K562 (cell line): ENCODE results near the gene SLC39A13. TPM values are rescaled to one million over a fixed set of nuclear protein-coding genes. Genes with fewer than 3 reads are reported as not detected.

Experiments
- ATAC-seq: fragments of 200-7000 bp; cut with Tn5 transposase; 3 replicates; pipeline ENCODE4 v1.9.1; 2020; ENCODE audit warnings: moderate library complexity
- BruUV-seq: library from RNA; stranded (reverse); fragments of 400-500 nt; replicated peaks from 2 replicates; lab custom pipeline; 2021; lab: Mats Ljungman, UMichigan
- CTCF ChIA-PET: fragments of 300-600 bp; formaldehyde crosslinking; extraction: SDS; loops from one replicate; lab custom pipeline; 2021; ENCODE audit warnings: low intra/inter-chr PET ratio; lab: Yijun Ruan, JAX
- POLR2A ChIA-PET: fragments of 300-600, 350-650 bp; sonication (Branson Sonifier 250); formaldehyde crosslinking; extraction: SDS; loops from one replicate; lab custom pipeline; 2021; ENCODE audit warnings: antibody characterized with exemption, inconsistent platforms; lab: Yijun Ruan, JAX
- DNase-seq, 4 experiments: peaks; one replicate each; pipeline versions ENCODE4 v3.0.0 to v3.0.0-alpha.2; 2011 to 2018; ENCODE audit warnings: low spot score in 3 of 4, mixed read lengths in 3 of 4; ENCODE audit errors: extremely low read depth in 1 of 4
- FAIRE-seq: peaks from 2 replicates; lab custom pipeline; 2011; peaks lifted over from hg19 to GRCh38; lab: Jason Lieb, UNC
- H2AFZ ChIP-seq: 2 replicates; pipeline ENCODE4 v1.6.0; 2011; ENCODE audit warnings: low read depth, low read length, control low read depth, inconsistent platforms
- H3K27ac ChIP-seq: fragments of 200-600 bp; 3 replicates; pipeline ENCODE4 v1.8.0; 2011; ENCODE audit warnings: low read depth, mild to moderate bottlenecking, control low read depth, inconsistent platforms, low read length, moderate library complexity, mixed read lengths; ENCODE audit errors: extremely low read depth
- H3K27me3 ChIP-seq, 2 experiments: fragments of 300-600 bp in 1 of 2; 2 replicates in 1 of 2; 3 replicates in 1 of 2; pipeline versions ENCODE4 v1.6.0 to v1.8.0; 2011; ENCODE audit warnings: inconsistent platforms in 2 of 2, low read length in 2 of 2, mild to moderate bottlenecking in 1 of 2, mixed read lengths in 1 of 2, moderate library complexity in 1 of 2; ENCODE audit not compliant: control insufficient read depth in 2 of 2, insufficient read depth in 2 of 2
- H3K36me3 ChIP-seq: fragments of 300-600 bp; 3 replicates; pipeline ENCODE4 v1.8.0; 2011; ENCODE audit warnings: mild to moderate bottlenecking, low read length, inconsistent platforms; ENCODE audit not compliant: control insufficient read depth, insufficient read depth
- H3K4me1 ChIP-seq, 2 experiments: fragments of 200-600 bp in 1 of 2; replicated peaks in 1 of 2; 2 replicates in 1 of 2; 3 replicates in 1 of 2; pipeline versions ENCODE4 v1.5.1 to v1.8.0; 2011; ENCODE audit warnings: inconsistent platforms in 2 of 2, low read length in 2 of 2, mild to moderate bottlenecking in 1 of 2, mixed read lengths in 1 of 2, moderate library complexity in 1 of 2; ENCODE audit not compliant: control insufficient read depth in 2 of 2, insufficient read depth in 2 of 2
- H3K4me2 ChIP-seq: 2 replicates; pipeline ENCODE4 v1.6.1; 2011; ENCODE audit warnings: low read length, control low read depth, inconsistent platforms, mixed read lengths; ENCODE audit not compliant: insufficient read depth
- H3K4me3 ChIP-seq: fragments of 200-600 bp; sonication (generic), shearing (Covaris generic); 2 replicates; pipeline ENCODE4 v1.5.1; 2016; ENCODE audit warnings: control low read depth, inconsistent platforms
- H3K79me2 ChIP-seq: fragments of 200-600 bp; 3 replicates; pipeline ENCODE4 v1.8.0; 2011; ENCODE audit warnings: low read length, inconsistent platforms; ENCODE audit not compliant: control insufficient read depth, insufficient read depth
- H3K9ac ChIP-seq, 2 experiments: 2 replicates each; pipeline versions ENCODE4 v1.6.0 to v1.6.1; 2011; ENCODE audit warnings: low read depth in 2 of 2, low read length in 2 of 2, control low read depth in 1 of 2, inconsistent platforms in 1 of 2, mild to moderate bottlenecking in 1 of 2, mixed read lengths in 1 of 2; ENCODE audit not compliant: insufficient read depth in 1 of 2
- H3K9me1 ChIP-seq: one replicate; pipeline ENCODE4 v1.6.0; 2011; ENCODE audit warnings: inconsistent platforms, mild to moderate bottlenecking, low read length, moderate library complexity; ENCODE audit not compliant: control insufficient read depth, insufficient read depth
- H3K9me3 ChIP-seq: replicated peaks from 2 replicates; pipeline ENCODE4 v1.5.1; 2011; ENCODE audit warnings: low read depth, low read length, inconsistent platforms; ENCODE audit not compliant: control insufficient read depth, insufficient read depth
- H4K20me1 ChIP-seq: replicated peaks from 2 replicates; pipeline ENCODE4 v1.6.1; 2011; ENCODE audit warnings: low read length, inconsistent platforms, mixed read lengths; ENCODE audit not compliant: control insufficient read depth, insufficient read depth
- ARID1B ChIP-seq: fragments of 450-650 bp; IDR thresholded peaks from 2 replicates; pipeline ENCODE4 v1.6.1; 2016; ENCODE audit warnings: antibody characterized with exemption, mild to moderate bottlenecking, inconsistent platforms
- FOXM1 ChIP-seq, 2 experiments: fragments of 450-650 bp in 1 of 2; sonication (generic) in 1 of 2; formaldehyde crosslinking in 1 of 2; IDR thresholded peaks; 2 replicates each; pipeline versions ENCODE4 v1.6.1 to v1.9.0; 2017 to 2022; ENCODE audit warnings: low read depth in 2 of 2, mild to moderate bottlenecking in 2 of 2, missing genetic modification reagents in 1 of 2, moderate library complexity in 1 of 2
- HDGF ChIP-seq: fragments of 450-650 bp; IDR thresholded peaks from 2 replicates; pipeline ENCODE4 v1.6.1; 2016
- HNRNPK ChIP-seq: fragments of 200-400 bp; formaldehyde crosslinking; IDR thresholded peaks from one replicate; pipeline ENCODE4 v1.6.1; 2018; ENCODE audit warnings: mild to moderate bottlenecking, low read depth, low read length; ENCODE audit not compliant: poor library complexity, severe bottlenecking
- POLR2AphosphoS2 ChIP-seq: IDR thresholded peaks from 2 replicates; pipeline ENCODE4 v1.6.1; 2012; ENCODE audit warnings: low read length, improper control_type of control experiment
- RBBP5 ChIP-seq: fragments of 200-600 bp; sonication (generic); IDR thresholded peaks from 2 replicates; pipeline ENCODE4 v1.6.1; 2012; ENCODE audit warnings: borderline replicate concordance, mild to moderate bottlenecking, low read length, control low read depth, inconsistent platforms; ENCODE audit not compliant: insufficient read depth, poor library complexity, severe bottlenecking
- SAP30 ChIP-seq: fragments of 200-600 bp; sonication (generic); IDR thresholded peaks from 2 replicates; pipeline ENCODE4 v1.6.1; 2012; ENCODE audit warnings: borderline replicate concordance, low read depth, mild to moderate bottlenecking, moderate library complexity, low read length, control low read depth, inconsistent platforms; ENCODE audit not compliant: insufficient read depth, poor library complexity, severe bottlenecking
- TAF1 ChIP-seq: IDR thresholded peaks from 2 replicates; pipeline ENCODE4 v1.6.1; 2011; ENCODE audit warnings: mild to moderate bottlenecking, low read length, moderate library complexity; ENCODE audit not compliant: insufficient read depth, control insufficient read depth, severe bottlenecking; ENCODE audit errors: extremely low read depth
- THAP12 ChIP-seq: fragments of 250-450 bp; sonication (Bioruptor Pico); IDR thresholded peaks from 2 replicates; pipeline ENCODE4 v1.9.0; 2021; ENCODE audit warnings: mild to moderate bottlenecking, inconsistent platforms
- THRB ChIP-seq: fragments of 450-650 bp; formaldehyde crosslinking; conservative IDR thresholded peaks from 2 replicates; pipeline ENCODE4 v1.4.0; 2022; ENCODE audit warnings: mild to moderate bottlenecking, missing genetic modification characterization
- ZFP36 ChIP-seq: fragments of 150-350 bp; IDR thresholded peaks from 2 replicates; pipeline ENCODE4 v1.6.1; 2018; ENCODE audit warnings: low read length, low read depth; ENCODE audit not compliant: partially characterized antibody
- ZNF282 ChIP-seq: sonication (generic); formaldehyde crosslinking; IDR thresholded peaks from 2 replicates; pipeline ENCODE4 v1.8.1; 2023; ENCODE audit warnings: missing genetic modification reagents
- ZNF395 ChIP-seq: fragments of 200-800 bp; sonication (Bioruptor generic); IDR thresholded peaks from 2 replicates; pipeline ENCODE4 v1.6.1; 2017; ENCODE audit warnings: missing genetic modification characterization, missing compliant biosample characterization
- whole genome bisulfite sequencing: fragments of 100-300 bp; shearing (Covaris generic); methylation state at CpG from one replicate; pipeline ENCODE4 v1.1.6; 2016; ENCODE audit warnings: low coverage, mixed read lengths; ENCODE audit not compliant: insufficient coverage; ENCODE audit errors: missing lambda C conversion rate; 5-methylcytosine and 5-hydroxymethylcytosine counted together
- in situ Hi-C: fragments of 300-500 bp; cut with MboI; formaldehyde crosslinking; loops from 4 replicates; pipeline ENCODE4 v1.15.0; 2018; ENCODE audit warnings: inconsistent platforms, mixed read lengths
- intact Hi-C: fragments of 100-400 bp; cut with micrococcal nuclease; formaldehyde crosslinking; loops from 2 replicates; pipeline ENCODE4 v1.14.2; 2022
- polyA plus RNA-seq, 8 experiments: library from polyadenylated mRNA; depleted of rRNA in 4 of 8; stranded (reverse) in 5 of 8; unstranded in 3 of 8; fragments of >200 nt; fragmentation: Nextera tagmentation in 2 of 8; fragmentation: Illumina TruSeq in 1 of 8; extraction: Ambion mirVana in 2 of 8; extraction: Trizol in 1 of 8; gene quantifications; 2 replicates each; pipeline versions ENCODE4 v1.2.1 to v1.2.3, GENCODE V29; 2011 to 2014; ENCODE audit warnings: inconsistent platforms in 1 of 8, missing spikeins in 1 of 8
- total RNA-seq, 7 experiments: library from RNA; depleted of rRNA in 6 of 7; stranded (reverse); fragments of >200 nt in 6 of 7; fragmentation: Illumina TruSeq in 2 of 7; extraction: Trizol in 2 of 7; gene quantifications; 2 replicates each; pipeline versions ENCODE4 v1.2.1 to v1.2.3, GENCODE V29; 2011 to 2021; ENCODE audit warnings: low replicate concordance in 1 of 7

The SLC39A13 gene
- total and polyA plus RNA-seq, 9 of the 15 experiments (the other 6 are each of a cell fraction or from before 2014, with no cell fraction given), result 0.17 to 15.9 (median 3.2) TPM

- peak; percentile 5 for ATAC-seq
- TF ChIP-seq HNRNPK, result peak; percentile 1
- TF ChIP-seq ZFP36, result no peak
- no peak for TF ChIP-seq THRB (CRISPR knock-in tag)
- TF ChIP-seq HDGF, result peak; percentile 45; the same call in 1 of the 2 replicates
- peak; percentile 1 for TF ChIP-seq SAP30
- TF ChIP-seq ARID1B, result 0 out of 2 replicates have a peak, but pooled peaks have one; percentile 6
- TF ChIP-seq RBBP5, result peak; percentile 6
- peak; percentile 2; the same call in 1 of the 2 replicates for TF ChIP-seq ZNF395 (CRISPR knock-in tag)
- TF ChIP-seq TAF1, result no peak
- 0 out of 2 replicates have a peak, but pooled peaks have one; percentile 42 for TF ChIP-seq ZNF282 (CRISPR knock-in tag)
- peak; percentile 1; the same call in 1 of the 2 replicates for TF ChIP-seq THAP12 (CRISPR knock-in tag)
- TF ChIP-seq FOXM1 (IDR thresholded peaks at IDR 0.05; ENCODE audit: low read depth), result no peak
- peak; percentile 15; the same call in 1 of the 2 replicates for TF ChIP-seq FOXM1 (CRISPR knock-in tag; IDR thresholded peaks at IDR 0.05; ENCODE audit: low read depth)
- TF ChIP-seq POLR2AphosphoS2, result no peak
Measured at GRCh38 chr11:47408598-47409439, 429 bp downstream of the SLC39A13 start.

More at GRCh38 chr11:47408598-47409439, 429 bp downstream of the SLC39A13 start:
- in situ Hi-C loops, result loop anchor here (5.0 kb wide), 1 partner anchor 37 kb away; no protein-coding TSS in a partner anchor
- Histone ChIP-seq H3K9me3 (no peaks in the 10 kb centered on the region), H2AFZ (peak overlapping the region; percentile 78), H3K27me3 (no peaks in the 10 kb centered on the region), H3K9ac (peak overlapping the region; percentile 71 to 91), H4K20me1 (no peaks in the 10 kb centered on the region), H3K4me2 (peak overlapping the region; percentile 92), H3K27ac (peak overlapping the region; percentile 56; the same call in 1 of the 3 replicates), H3K4me3 (peak overlapping the region; percentile 62), H3K79me2 (peaks cover 7% of the 10 kb centered on the region; the same call in 2 of the 3 replicates), H3K4me1 (peaks cover 20 to 55% of the 10 kb centered on the region in 2 experiments), H3K36me3 (no peaks in the 10 kb centered on the region), H3K9me1 (peaks cover 2% of the 10 kb centered on the region)
- no peak for FAIRE-seq
- TSS peak; percentile 68 for BruUV-seq
- CTCF ChIA-PET, result interaction anchor here (0.6 to 1.3 kb wide), 4 partner anchors 34 to 348 kb away, joined by 3 to 11 read pairs (median 4); no protein-coding TSS in a partner anchor
- WGBS, result 39% methylated on average over 13 of the region's 50 CpGs
- DNase-seq, result no peak
- POLR2A ChIA-PET, result interaction anchor here (0.6 to 3.3 kb wide), 4 partner anchors 8 to 412 kb away, joined by 3 to 16 read pairs (median 3); partner anchors contain the start of gene PSMC3
- intact Hi-C loops, result loop anchor here (1.0 to 10.0 kb wide), 4 partner anchors 35 to 232 kb away; partner anchors contain the start of genes ARFGAP2 and MYBPC3
